ENCODE data around the gene TUBGCP3.

GRCh38 chr13:112572366-112572765, 15.6 kb downstream of the TUBGCP3 start:
- no peak for TF ChIP-seq POLR2A (IDR thresholded peaks at IDR 0.05)
- TF ChIP-seq CTCF (IDR thresholded peaks at IDR 0.05) = no peak
- no peak for TF ChIP-seq POLR2AphosphoS5 (IDR thresholded peaks at IDR 0.05)
